HepG2 (cell line): ENCODE results near the gene ZFR2. TPM values are rescaled to one million over a fixed set of nuclear protein-coding genes. Genes with fewer than 3 reads are reported as not detected.
A peak's percentile ranks its signal among the peaks of the same experiment; 100 is the strongest.

Experiments used
- BRD4 ChIP-seq: sonication (generic); formaldehyde crosslinking; IDR thresholded peaks from 2 replicates; pipeline ENCODE4 v1.4.0; 2020; ENCODE audit warnings: missing genetic modification reagents
- FIP1L1 ChIP-seq: fragments of 200-400 bp; formaldehyde crosslinking; IDR thresholded peaks from 2 replicates; pipeline ENCODE4 v1.6.1; 2018; ENCODE audit warnings: low read depth, mild to moderate bottlenecking, low read length, moderate library complexity, borderline replicate concordance; ENCODE audit not compliant: insufficient read depth
- HMGA1 ChIP-seq: sonication (generic); formaldehyde crosslinking; conservative IDR thresholded peaks from 2 replicates; pipeline ENCODE4 v1.4.0; 2020; ENCODE audit warnings: missing genetic modification reagents
- KLF12 ChIP-seq: sonication (generic); formaldehyde crosslinking; IDR thresholded peaks from 2 replicates; pipeline ENCODE4 v1.4.0; 2020; ENCODE audit warnings: missing genetic modification reagents, borderline replicate concordance
- MBD4 ChIP-seq: IDR thresholded peaks from 2 replicates; pipeline ENCODE4 v1.6.1; 2012; ENCODE audit warnings: low read length, inconsistent platforms, borderline replicate concordance
- MTA3 ChIP-seq: sonication (generic); formaldehyde crosslinking; IDR thresholded peaks from 2 replicates; pipeline ENCODE4 v1.4.0; 2020; ENCODE audit warnings: missing genetic modification reagents
- TEAD2 ChIP-seq: sonication (generic); formaldehyde crosslinking; IDR thresholded peaks from 2 replicates; pipeline ENCODE4 v1.9.0; 2021; ENCODE audit warnings: missing genetic modification reagents
- ZNF430 ChIP-seq: sonication (generic); formaldehyde crosslinking; IDR thresholded peaks from 2 replicates; pipeline ENCODE4 v1.9.0; 2021; ENCODE audit warnings: mild to moderate bottlenecking, missing genetic modification reagents
- ZNF777 ChIP-seq: sonication (generic); formaldehyde crosslinking; IDR thresholded peaks from 2 replicates; pipeline ENCODE4 v1.4.0; 2020; ENCODE audit warnings: missing genetic modification reagents
- ZNF839 ChIP-seq: sonication (generic); formaldehyde crosslinking; IDR thresholded peaks from 2 replicates; pipeline ENCODE4 v1.4.0; 2020; ENCODE audit warnings: missing genetic modification reagents, mild to moderate bottlenecking, borderline replicate concordance
- polyA plus RNA-seq, 8 experiments: library from polyadenylated mRNA; depleted of rRNA in 3 of 8; stranded (reverse) in 7 of 8; unstranded in 1 of 8; fragments of >200 nt; fragmentation: Illumina TruSeq in 4 of 8; extraction: Trizol in 4 of 8; gene quantifications; 2 replicates each; pipeline versions ENCODE4 v1.2.1 to v1.2.3, GENCODE V29; 2011 to 2016; ENCODE audit warnings: low read depth in 4 of 8, missing spikeins in 1 of 8, mixed read lengths in 1 of 8; ENCODE audit not compliant: insufficient read depth in 1 of 8
- total RNA-seq, 5 experiments: library from RNA; depleted of rRNA; stranded (reverse); fragments of >200 nt; fragmentation: Illumina TruSeq; extraction: Trizol; gene quantifications; 2 replicates each; pipeline ENCODE4 v1.2.3, GENCODE V29; 2016; ENCODE audit warnings: low read depth in 1 of 5
- TF ChIP-seq, protein P1 (sequence below), 2 experiments: sonication (generic) in 1 of 2; formaldehyde crosslinking in 1 of 2; IDR thresholded peaks; 2 replicates each; pipeline versions ENCODE4 v1.6.1 to v1.9.0; 2014 to 2022; ENCODE audit warnings: antibody characterized with exemption in 1 of 2, borderline replicate concordance in 1 of 2, inconsistent platforms in 1 of 2, low read depth in 1 of 2, missing genetic modification reagents in 1 of 2
- TF ChIP-seq, protein P2 (sequence below), 2 experiments: fragments of 450-650 bp in 1 of 2; sonication (generic) in 1 of 2; formaldehyde crosslinking in 1 of 2; IDR thresholded peaks; 2 replicates each; pipeline versions ENCODE4 v1.6.1 to v1.8.0; 2016 to 2022; ENCODE audit warnings: antibody characterized with exemption in 1 of 2, mild to moderate bottlenecking in 1 of 2, missing genetic modification reagents in 1 of 2

Gene ZFR2
- total and polyA plus RNA-seq, 2 of the 13 experiments (the other 11 are each of a cell fraction or from before 2014, with no cell fraction given), result 0.37 to 0.69 TPM

DNA sequence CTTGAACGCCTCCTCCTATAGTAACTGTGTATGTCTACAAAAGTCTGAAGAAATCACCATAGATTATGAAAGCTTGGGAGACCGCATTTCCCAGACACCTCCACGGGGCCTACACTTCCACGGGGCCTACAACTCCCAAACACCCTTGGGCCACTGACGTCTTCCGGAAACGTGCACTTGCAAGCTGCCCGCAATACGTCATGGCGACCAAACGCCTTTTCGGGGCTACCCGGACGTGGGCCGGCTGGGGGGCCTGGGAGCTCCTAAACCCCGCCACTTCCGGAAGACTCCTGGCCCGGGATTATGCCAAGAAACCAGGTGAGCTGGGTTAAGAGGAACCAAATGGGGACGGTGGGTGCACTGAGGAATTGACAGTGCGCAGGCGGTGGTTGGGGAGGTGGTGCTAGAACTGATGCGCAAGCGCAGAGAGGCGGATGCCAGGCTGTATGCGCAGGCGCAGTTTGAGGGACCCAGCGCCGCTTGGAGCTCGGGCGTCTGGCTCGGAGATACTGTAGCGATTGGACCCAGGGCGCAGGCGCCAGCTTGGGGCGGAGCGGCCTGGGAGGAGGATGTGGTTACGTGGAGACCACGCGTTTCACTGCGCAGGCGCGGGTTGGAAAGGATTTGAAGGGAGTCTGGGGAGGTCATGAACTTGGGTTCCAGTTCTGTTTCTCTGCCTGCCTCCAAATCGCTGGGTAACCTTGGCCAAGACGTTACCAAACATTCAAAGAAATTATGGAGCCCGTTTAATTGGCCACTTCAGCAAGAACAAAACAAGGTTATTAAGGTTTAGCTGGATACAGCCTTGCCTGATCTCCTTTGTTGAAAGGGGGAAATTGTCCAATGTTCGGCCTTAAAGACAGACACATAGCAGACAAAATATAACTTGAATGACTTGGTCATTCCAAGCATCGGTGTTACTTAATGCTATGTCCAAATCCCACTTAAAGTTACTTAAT, 106.1 kb downstream of the ZFR2 start, which contains the start of gene MRPL54 (continued):
- TF ChIP-seq FIP1L1, result no peak
- TF ChIP-seq ZNF430 (CRISPR knock-in tag), result 0 out of 2 replicates have a peak, but pooled peaks have one; percentile 22
- TF ChIP-seq ZNF839, result 0 out of 2 replicates have a peak, but pooled peaks have one; percentile 56
- no peak for TF ChIP-seq HMGA1 (CRISPR knock-in tag)
- no peak for TF ChIP-seq MTA3
- TF ChIP-seq ZNF777 (CRISPR knock-in tag), result no peak
- TF ChIP-seq BRD4, result no peak
- TF ChIP-seq, protein P1, sequence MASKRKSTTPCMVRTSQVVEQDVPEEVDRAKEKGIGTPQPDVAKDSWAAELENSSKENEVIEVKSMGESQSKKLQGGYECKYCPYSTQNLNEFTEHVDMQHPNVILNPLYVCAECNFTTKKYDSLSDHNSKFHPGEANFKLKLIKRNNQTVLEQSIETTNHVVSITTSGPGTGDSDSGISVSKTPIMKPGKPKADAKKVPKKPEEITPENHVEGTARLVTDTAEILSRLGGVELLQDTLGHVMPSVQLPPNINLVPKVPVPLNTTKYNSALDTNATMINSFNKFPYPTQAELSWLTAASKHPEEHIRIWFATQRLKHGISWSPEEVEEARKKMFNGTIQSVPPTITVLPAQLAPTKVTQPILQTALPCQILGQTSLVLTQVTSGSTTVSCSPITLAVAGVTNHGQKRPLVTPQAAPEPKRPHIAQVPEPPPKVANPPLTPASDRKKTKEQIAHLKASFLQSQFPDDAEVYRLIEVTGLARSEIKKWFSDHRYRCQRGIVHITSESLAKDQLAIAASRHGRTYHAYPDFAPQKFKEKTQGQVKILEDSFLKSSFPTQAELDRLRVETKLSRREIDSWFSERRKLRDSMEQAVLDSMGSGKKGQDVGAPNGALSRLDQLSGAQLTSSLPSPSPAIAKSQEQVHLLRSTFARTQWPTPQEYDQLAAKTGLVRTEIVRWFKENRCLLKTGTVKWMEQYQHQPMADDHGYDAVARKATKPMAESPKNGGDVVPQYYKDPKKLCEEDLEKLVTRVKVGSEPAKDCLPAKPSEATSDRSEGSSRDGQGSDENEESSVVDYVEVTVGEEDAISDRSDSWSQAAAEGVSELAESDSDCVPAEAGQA (IDR thresholded peaks at IDR 0.05; ENCODE audit: low read depth), result peak; percentile 96
- TF ChIP-seq, protein P1 (CRISPR knock-in tag; IDR thresholded peaks at IDR 0.05; ENCODE audit: borderline replicate concordance), result no peak
- TF ChIP-seq, protein P2, sequence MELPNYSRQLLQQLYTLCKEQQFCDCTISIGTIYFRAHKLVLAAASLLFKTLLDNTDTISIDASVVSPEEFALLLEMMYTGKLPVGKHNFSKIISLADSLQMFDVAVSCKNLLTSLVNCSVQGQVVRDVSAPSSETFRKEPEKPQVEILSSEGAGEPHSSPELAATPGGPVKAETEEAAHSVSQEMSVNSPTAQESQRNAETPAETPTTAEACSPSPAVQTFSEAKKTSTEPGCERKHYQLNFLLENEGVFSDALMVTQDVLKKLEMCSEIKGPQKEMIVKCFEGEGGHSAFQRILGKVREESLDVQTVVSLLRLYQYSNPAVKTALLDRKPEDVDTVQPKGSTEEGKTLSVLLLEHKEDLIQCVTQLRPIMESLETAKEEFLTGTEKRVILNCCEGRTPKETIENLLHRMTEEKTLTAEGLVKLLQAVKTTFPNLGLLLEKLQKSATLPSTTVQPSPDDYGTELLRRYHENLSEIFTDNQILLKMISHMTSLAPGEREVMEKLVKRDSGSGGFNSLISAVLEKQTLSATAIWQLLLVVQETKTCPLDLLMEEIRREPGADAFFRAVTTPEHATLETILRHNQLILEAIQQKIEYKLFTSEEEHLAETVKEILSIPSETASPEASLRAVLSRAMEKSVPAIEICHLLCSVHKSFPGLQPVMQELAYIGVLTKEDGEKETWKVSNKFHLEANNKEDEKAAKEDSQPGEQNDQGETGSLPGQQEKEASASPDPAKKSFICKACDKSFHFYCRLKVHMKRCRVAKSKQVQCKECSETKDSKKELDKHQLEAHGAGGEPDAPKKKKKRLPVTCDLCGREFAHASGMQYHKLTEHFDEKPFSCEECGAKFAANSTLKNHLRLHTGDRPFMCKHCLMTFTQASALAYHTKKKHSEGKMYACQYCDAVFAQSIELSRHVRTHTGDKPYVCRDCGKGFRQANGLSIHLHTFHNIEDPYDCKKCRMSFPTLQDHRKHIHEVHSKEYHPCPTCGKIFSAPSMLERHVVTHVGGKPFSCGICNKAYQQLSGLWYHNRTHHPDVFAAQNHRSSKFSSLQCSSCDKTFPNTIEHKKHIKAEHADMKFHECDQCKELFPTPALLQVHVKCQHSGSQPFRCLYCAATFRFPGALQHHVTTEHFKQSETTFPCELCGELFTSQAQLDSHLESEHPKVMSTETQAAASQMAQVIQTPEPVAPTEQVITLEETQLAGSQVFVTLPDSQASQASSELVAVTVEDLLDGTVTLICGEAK (IDR thresholded peaks at IDR 0.05), result no peak
- TF ChIP-seq, protein P2 (CRISPR knock-in tag; IDR thresholded peaks at IDR 0.05), result no peak
- TF ChIP-seq KLF12 (CRISPR knock-in tag), result peak; percentile 19; the same call in 1 of the 2 replicates
- TF ChIP-seq TEAD2 (CRISPR knock-in tag), result no peak
- no peak for TF ChIP-seq MBD4
